Measurements from ENCODE around the gene CAMK1. TPM values are rescaled to one million over a fixed set of nuclear protein-coding genes. Genes with fewer than 3 reads are reported as not detected.

CAMK1 gene
- total and polyA plus RNA-seq, 9 of the 15 experiments (the other 6 are each of a cell fraction or from before 2014, with no cell fraction given) = 0.23 to 10.7 (median 6.0) TPM

GRCh38 chr3:9749645-9750555, 19.8 kb downstream of the CAMK1 start, which contains the start of gene OGG1 (continued):
- TF ChIP-seq MXD1 (CRISPR knock-in tag; IDR thresholded peaks at IDR 0.05; ENCODE audit: borderline replicate concordance, poor library complexity, severe bottlenecking) (no peak), TOE1 (IDR thresholded peaks at IDR 0.05; ENCODE audit: borderline replicate concordance) (peak; percentile 53; the same call in 1 of the 2 replicates), TOE1 (CRISPR knock-in tag; IDR thresholded peaks at IDR 0.05; ENCODE audit: borderline replicate concordance, low read depth) (no peak), GATAD2B (IDR thresholded peaks at IDR 0.05; ENCODE audit: borderline replicate concordance) (no peak), PYGO2 (tag; IDR thresholded peaks at IDR 0.05) (no peak), MYNN (IDR thresholded peaks at IDR 0.05) (peak; percentile 61; the same call in 1 of the 2 replicates), MYNN (CRISPR knock-in tag; IDR thresholded peaks at IDR 0.05) (no peak), NFYB (IDR thresholded peaks at IDR 0.05; ENCODE audit: extremely low read depth, insufficient read length) (peak; percentile 88), ZNF589 (CRISPR knock-in tag; IDR thresholded peaks at IDR 0.05; ENCODE audit: low read depth) (no peak), NRF1 (conservative IDR thresholded peaks at IDR 0.05 in 1 of 2, IDR thresholded peaks at IDR 0.05 in 1 of 2) (peak; percentile 83 to 86), CREB1 (IDR thresholded peaks at IDR 0.05) (0 out of 2 replicates have a peak, but pooled peaks have one; percentile 3), CREB1 (CRISPR knock-in tag; IDR thresholded peaks at IDR 0.05) (peak; percentile 70; the same call in 1 of the 2 replicates), RBM34 (IDR thresholded peaks at IDR 0.05; ENCODE audit: borderline replicate concordance, insufficient read depth, low read length) (no peak), ZBTB11 (CRISPR knock-in tag; IDR thresholded peaks at IDR 0.05) (peak in 1 of 3 experiments; percentile 84; a peak in 2 of 6 replicates), GATAD2A (IDR thresholded peaks at IDR 0.05) (peak; percentile 81), THAP12 (CRISPR knock-in tag; IDR thresholded peaks at IDR 0.05) (0 out of 2 replicates have a peak, but pooled peaks have one; percentile 50), ELF2 (CRISPR knock-in tag; IDR thresholded peaks at IDR 0.05) (no peak), IFI16 (CRISPR knock-in tag; IDR thresholded peaks at IDR 0.05) (no peak), ERF (CRISPR knock-in tag; IDR thresholded peaks at IDR 0.05) (0 out of 2 replicates have a peak, but pooled peaks have one; percentile 31), ATF4 (CRISPR knock-in tag; IDR thresholded peaks at IDR 0.05) (no peak)
